Stimulated activated CD8-positive, alpha-beta memory T cell treated with anti-CD3 and anti-CD28 coated beads, Interleukin-7, amount 100 ng/mL, for 1 hour (primary cell): ENCODE results near the gene PUSL1.

Experiments
- DNase-seq, 2 donors: peaks; one replicate each; pipeline ENCODE4 v3.0.0-alpha.2; 2020; ENCODE audit warnings: low read depth in 2 of 2

PUSL1 gene

GRCh38 chr1:1338278-1338677, 29.9 kb downstream of the PUSL1 start:
- DNase-seq, result no peak

- DNase-seq, result no peak
Observed at GRCh38 chr1:1340185-1340584, 31.8 kb downstream of the PUSL1 start.

- no peak for DNase-seq
Observed at GRCh38 chr1:1340791-1341548, 32.6 kb downstream of the PUSL1 start.

- DNase-seq, result no peak
Observed at GRCh38 chr1:1341549-1342021, 33.2 kb downstream of the PUSL1 start.

- no peak for DNase-seq
Observed at GRCh38 chr1:1342061-1342562, 33.7 kb downstream of the PUSL1 start.

- no peak for DNase-seq
Observed at GRCh38 chr1:1342584-1343115, 34.3 kb downstream of the PUSL1 start.

GRCh38 chr1:1343811-1344421, 35.5 kb downstream of the PUSL1 start:
- no peak for DNase-seq

GRCh38 chr1:1344655-1345361, 36.4 kb downstream of the PUSL1 start:
- DNase-seq, result no peak

- no peak for DNase-seq
Observed at GRCh38 chr1:1345384-1345783, 37.0 kb downstream of the PUSL1 start.

- DNase-seq, result no peak
Observed at GRCh38 chr1:1345860-1346500, 37.6 kb downstream of the PUSL1 start.

- DNase-seq, result no peak
Observed at GRCh38 chr1:1346501-1346890, 38.1 kb downstream of the PUSL1 start.

GRCh38 chr1:1347026-1347595, 38.7 kb downstream of the PUSL1 start:
- DNase-seq, result no peak

- no peak for DNase-seq
Observed at GRCh38 chr1:1347663-1348419, 39.4 kb downstream of the PUSL1 start.

GRCh38 chr1:1348420-1349255, 40.2 kb downstream of the PUSL1 start:
- DNase-seq, result no peak

- DNase-seq, result peak; percentile 41 to 45
Observed at GRCh38 chr1:1349256-1350012, 41.0 kb downstream of the PUSL1 start, which contains the start of gene DVL1. Gene DVL1 (minus strand): TSS chr1:1349418. CDS start chr1:1349065, 353 bp downstream.

- no peak for DNase-seq
Observed at GRCh38 chr1:1351511-1352427, 43.4 kb downstream of the PUSL1 start.

GRCh38 chr1:1352786-1353388, 44.5 kb downstream of the PUSL1 start:
- DNase-seq, result no peak
